HEK293T (cell line): Measurements from ENCODE around the gene INSYN1.

ENCODE experiments used
- CTCF ChIA-PET: fragments of 350-600 bp; formaldehyde crosslinking; extraction: SDS; loops from one replicate; lab custom pipeline; 2021; ENCODE audit warnings: antibody characterized with exemption, inconsistent platforms; lab: Yijun Ruan, JAX
- POLR2A ChIA-PET: fragments of 350-600 bp; formaldehyde crosslinking; extraction: SDS; loops from one replicate; lab custom pipeline; 2020; ENCODE audit warnings: antibody characterized with exemption, inconsistent platforms; lab: Yijun Ruan, JAX
- DNase-seq: peaks from one replicate; pipeline ENCODE4 v3.0.0; 2012; ENCODE audit warnings: mixed read lengths; ENCODE audit errors: extremely low spot score
- BHLHE40 ChIP-seq: fragments of 450-650 bp; IDR thresholded peaks from 2 replicates; pipeline ENCODE4 v1.6.1; 2016; ENCODE audit warnings: mild to moderate bottlenecking, moderate library complexity, borderline replicate concordance
- CTBP1 ChIP-seq: fragments of 450-650 bp; IDR thresholded peaks from 2 replicates; pipeline ENCODE4 v1.6.1; 2016; ENCODE audit warnings: borderline replicate concordance
- ELF4 ChIP-seq: fragments of 450-650 bp; IDR thresholded peaks from 2 replicates; pipeline ENCODE4 v1.6.1; 2017; ENCODE audit warnings: antibody characterized with exemption
- FOXA1 ChIP-seq: fragments of 450-650 bp; IDR thresholded peaks from 2 replicates; pipeline ENCODE4 v1.6.1; 2016; ENCODE audit warnings: mild to moderate bottlenecking
- FOXK2 ChIP-seq: fragments of 450-650 bp; IDR thresholded peaks from 2 replicates; pipeline ENCODE4 v1.6.1; 2016; ENCODE audit warnings: mild to moderate bottlenecking
- FOXM1 ChIP-seq: fragments of 450-650 bp; IDR thresholded peaks from 2 replicates; pipeline ENCODE4 v1.6.1; 2017; ENCODE audit warnings: mild to moderate bottlenecking, borderline replicate concordance
- HDGF ChIP-seq: fragments of 450-650 bp; IDR thresholded peaks from 2 replicates; pipeline ENCODE4 v1.6.1; 2017; ENCODE audit warnings: antibody characterized with exemption, borderline replicate concordance
- L3MBTL2 ChIP-seq: fragments of 450-650 bp; conservative IDR thresholded peaks from 2 replicates; pipeline ENCODE4 v1.6.1; 2016; ENCODE audit warnings: mild to moderate bottlenecking
- LEF1 ChIP-seq: fragments of 450-650 bp; IDR thresholded peaks from 2 replicates; pipeline ENCODE4 v1.6.1; 2017; ENCODE audit warnings: mild to moderate bottlenecking, borderline replicate concordance
- NFRKB ChIP-seq: fragments of 450-650 bp; IDR thresholded peaks from 2 replicates; pipeline ENCODE4 v1.6.1; 2016; ENCODE audit warnings: mild to moderate bottlenecking, moderate library complexity
- PKNOX1 ChIP-seq: fragments of 450-650 bp; IDR thresholded peaks from 2 replicates; pipeline ENCODE4 v1.6.1; 2016
- SUZ12 ChIP-seq: fragments of 450-650 bp; IDR thresholded peaks from 2 replicates; pipeline ENCODE4 v1.6.1; 2016; ENCODE audit warnings: mild to moderate bottlenecking
- TARDBP ChIP-seq: fragments of 450-650 bp; IDR thresholded peaks from 2 replicates; pipeline ENCODE4 v1.6.1; 2016

INSYN1 gene

GRCh38 chr15:73697033-73697467, 56.1 kb downstream of the INSYN1 start:
- ChIA-PET CTCF (interaction anchor here (0.6 to 7.8 kb wide), 6 partner anchors 10 to 933 kb away, joined by 3 to 87 read pairs (median 6); partner anchors contain the start of genes CD276 and NPTN), POLR2A (interaction anchor here (1.0 to 1.3 kb wide), 4 partner anchors 12 to 63 kb away, joined by 3 to 4 read pairs (median 3); partner anchors contain the start of gene NPTN)
- no peak for DNase-seq
- no peak for TF ChIP-seq HDGF

- DNase-seq: no peak
- ChIA-PET POLR2A (interaction anchor here (1.0 to 1.3 kb wide), 3 partner anchors 12 to 63 kb away, joined by 3 to 4 read pairs (median 3); partner anchors contain the start of gene NPTN), CTCF (interaction anchor here (0.8 to 7.8 kb wide), 5 partner anchors 12 to 61 kb away, joined by 4 to 87 read pairs (median 6); partner anchors contain the start of genes CD276 and NPTN)
- no peak for TF ChIP-seq HDGF
Observed at GRCh38 chr15:73696641-73697001, 56.5 kb downstream of the INSYN1 start.

GRCh38 chr15:73695773-73696640, 57.1 kb downstream of the INSYN1 start:
- no peak for DNase-seq
- ChIA-PET POLR2A (interaction anchor here (1.0 to 1.1 kb wide), 2 partner anchors 13 to 62 kb away, joined by 3 to 4 read pairs; partner anchors contain the start of gene NPTN), CTCF (interaction anchor here (1.7 to 7.8 kb wide), 4 partner anchors 11 to 61 kb away, joined by 6 to 87 read pairs (median 8); partner anchors contain the start of genes CD276 and NPTN)
- TF ChIP-seq FOXK2 (no peak), NFRKB (no peak), FOXM1 (no peak), CTBP1 (no peak), SUZ12 (no peak)

GRCh38 chr15:73694419-73694818, 58.7 kb downstream of the INSYN1 start:
- TF ChIP-seq LEF1 (no peak), PKNOX1 (no peak), L3MBTL2 (no peak), CTBP1 (no peak), BHLHE40 (no peak), TARDBP (no peak), HDGF (no peak)
- ChIA-PET POLR2A (no interaction called here), CTCF (interaction anchor here (0.6 to 7.8 kb wide), 4 partner anchors 10 to 139 kb away, joined by 3 to 87 read pairs (median 6); partner anchors contain the start of gene NPTN)
- no peak for DNase-seq

GRCh38 chr15:73691396-73691795, 61.8 kb downstream of the INSYN1 start:
- TF ChIP-seq ELF4: no peak
- DNase-seq: no peak
- ChIA-PET CTCF (interaction anchor here (0.6 to 1.5 kb wide), 5 partner anchors 9 to 57 kb away, joined by 3 to 9 read pairs (median 4); no protein-coding TSS in a partner anchor), POLR2A (interaction anchor here (1.4 kb wide), 1 partner anchor 58 kb away, joined by 7 read pairs; the partner anchor contains the start of gene NPTN)

- ChIA-PET CTCF (interaction anchor here (1.2 kb wide), 1 partner anchor 11 kb away, joined by 6 read pairs; no protein-coding TSS in a partner anchor), POLR2A (interaction anchor here (1.4 to 4.4 kb wide), 2 partner anchors 55 to 58 kb away, joined by 3 to 38 read pairs; partner anchors contain the start of gene NPTN)
- no peak for DNase-seq
- TF ChIP-seq NFRKB: no peak
- TF ChIP-seq FOXK2: no peak
- TF ChIP-seq BHLHE40: no peak
- no peak for TF ChIP-seq FOXA1
- TF ChIP-seq PKNOX1: no peak
- no peak for TF ChIP-seq L3MBTL2
- no peak for TF ChIP-seq FOXM1
Observed at GRCh38 chr15:73688455-73688854, 64.7 kb downstream of the INSYN1 start.

GRCh38 chr15:73687351-73687750, 65.8 kb downstream of the INSYN1 start:
- ChIA-PET POLR2A (interaction anchor here (1.3 to 4.4 kb wide), 3 partner anchors 51 to 57 kb away, joined by 3 to 38 read pairs (median 3); partner anchors contain the start of gene NPTN), CTCF (interaction anchor here (1.2 to 3.0 kb wide), 6 partner anchors 10 to 51 kb away, joined by 3 to 22 read pairs (median 14); no protein-coding TSS in a partner anchor)
- TF ChIP-seq FOXA1 (no peak), FOXK2 (no peak), PKNOX1 (no peak)
- DNase-seq: no peak
